ENCODE measurements around the gene GSS. TPM values are rescaled to one million over a fixed set of nuclear protein-coding genes. Genes with fewer than 3 reads are reported as not detected.

Gene GSS
- total RNA-seq, 2 experiments from 2014 or later, result 84.3 to 86.0 TPM

- intact Hi-C loops (cut with micrococcal nuclease), result no loop called here
- Mint-ChIP-seq H3K27ac (peak overlapping the region; percentile 37), H3K9me3 (no peaks in the 10 kb centered on the region), H3K27me3 (ENCODE audit: low read depth) (no peaks in the 10 kb centered on the region), H3K4me1 (ENCODE audit: low read depth) (peaks cover 6% of the 10 kb centered on the region), H3K36me3 (ENCODE audit: low read depth) (no peaks in the 10 kb centered on the region), H3K4me3 (no peak overlapping the region)
- CTCF ChIA-PET, result interaction anchor here (3.8 kb wide), 1 partner anchor 90 kb away, joined by 29 read pairs; the partner anchor contains the start of gene GGT7
- no peak for DNase-seq
Observed at GRCh38 chr20:34964486-34964885, 8.9 kb upstream of the GSS start.

DNA sequence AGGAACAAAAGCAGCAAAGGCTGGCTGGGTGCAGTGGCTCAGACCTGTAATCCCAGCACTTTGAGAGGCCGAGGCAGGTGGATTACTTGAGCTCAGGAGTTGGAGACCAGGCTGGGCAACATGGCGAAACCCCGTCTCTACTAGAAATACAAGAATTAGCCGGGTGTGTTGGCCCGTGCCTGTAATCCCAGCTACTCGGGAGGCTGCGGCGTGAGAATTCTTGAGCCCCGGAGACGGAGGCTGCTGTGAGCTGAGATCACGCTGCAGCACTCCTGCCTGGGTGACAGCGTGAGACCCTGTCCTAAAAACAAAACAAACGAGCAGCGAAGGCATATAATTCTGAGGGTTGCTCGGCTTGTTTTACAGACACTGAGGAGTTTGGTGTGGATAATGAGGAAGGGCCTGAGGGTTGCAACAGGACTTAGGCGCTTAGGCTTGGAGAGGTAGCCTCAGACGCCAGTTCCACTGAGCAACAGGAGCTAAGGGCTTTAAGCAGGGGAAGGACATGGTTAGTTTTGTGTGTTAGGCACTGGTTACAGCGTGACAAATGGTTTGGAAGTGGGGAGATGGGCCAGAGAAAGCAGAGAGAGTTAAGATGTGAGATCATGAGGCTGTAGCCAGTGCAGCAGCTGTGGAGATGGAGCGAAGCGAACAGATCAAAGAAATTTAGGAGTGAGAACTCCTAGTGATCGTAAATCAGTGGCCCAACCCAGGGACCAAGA is 1.3 kb upstream of the GSS start:
- H3K4me3 Mint-ChIP-seq, result no peak overlapping the region
- no peak overlapping the region for H3K27ac Mint-ChIP-seq
- H3K27me3 Mint-ChIP-seq (ENCODE audit: low read depth), result no peaks in the 10 kb centered on the region
- peaks cover 5% of the 10 kb centered on the region for H3K36me3 Mint-ChIP-seq (ENCODE audit: low read depth)
- H3K9me3 Mint-ChIP-seq, result no peaks in the 10 kb centered on the region
- intact Hi-C loops (cut with micrococcal nuclease), result loop anchor here (5.0 kb wide), 2 partner anchors 190 to 320 kb away; partner anchors contain the start of genes EDEM2 and MMP24OS
- peaks cover 36% of the 10 kb centered on the region for H3K4me1 Mint-ChIP-seq (ENCODE audit: low read depth)
- CTCF ChIA-PET, result interaction anchor here (0.6 to 6.5 kb wide), 7 partner anchors 12 to 190 kb away, joined by 3 to 122 read pairs (median 3); partner anchors contain the start of genes ACSS2, EDEM2 and GGT7
- no peak for DNase-seq

DNA sequence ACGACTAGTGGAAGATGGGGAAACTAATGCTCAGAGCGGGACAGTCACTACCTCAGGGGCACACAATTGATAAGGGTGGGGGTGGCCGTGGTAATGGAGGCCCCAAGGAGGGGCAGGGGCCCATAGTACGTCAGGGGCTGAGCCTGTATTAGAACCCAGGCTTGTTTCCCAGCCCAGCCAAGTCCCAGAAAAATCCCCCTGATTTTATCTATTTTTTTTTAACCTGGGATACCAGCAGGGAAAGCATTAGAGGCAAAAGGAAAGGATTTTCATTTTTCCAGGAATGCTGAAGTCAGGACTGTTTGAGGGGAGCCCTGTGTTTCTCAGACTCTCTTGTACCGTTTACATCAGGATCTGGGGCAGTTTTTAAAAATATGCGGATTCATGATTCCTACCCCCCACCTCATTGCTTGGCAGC is 444 bp upstream of the GSS start:
- Mint-ChIP-seq H3K4me1 (ENCODE audit: low read depth) (peaks cover 36% of the 10 kb centered on the region), H3K36me3 (ENCODE audit: low read depth) (peaks cover 5% of the 10 kb centered on the region), H3K9me3 (no peaks in the 10 kb centered on the region), H3K27me3 (ENCODE audit: low read depth) (no peaks in the 10 kb centered on the region), H3K27ac (peak overlapping the region; percentile 92), H3K4me3 (peak overlapping the region; percentile 98)
- DNase-seq, result no peak
- intact Hi-C loops (cut with micrococcal nuclease), result loop anchor here (5.0 kb wide), 2 partner anchors 191 to 321 kb away; partner anchors contain the start of genes EDEM2 and MMP24OS
- CTCF ChIA-PET, result interaction anchor here (0.6 to 6.5 kb wide), 12 partner anchors 11 to 139 kb away, joined by 3 to 122 read pairs (median 4); partner anchors contain the start of genes ACSS2 and GGT7

DNA sequence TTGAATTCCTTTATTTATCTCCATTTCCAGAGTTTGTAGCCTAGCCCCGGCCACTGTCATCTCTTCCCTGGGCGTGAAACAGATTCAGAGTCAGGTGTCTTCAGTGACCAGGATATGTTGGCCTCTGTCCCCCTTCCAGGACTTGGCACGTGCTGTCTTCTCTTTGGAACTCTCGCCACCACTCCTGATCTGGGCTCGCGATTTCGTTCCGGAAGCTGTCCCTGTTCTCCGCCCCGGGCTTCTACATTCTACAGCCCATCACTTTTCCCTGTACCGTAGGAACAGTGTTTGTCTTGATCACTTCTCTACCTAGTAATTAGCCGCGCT is 739 bp downstream of the GSS start:
- H3K27ac Mint-ChIP-seq, result peak overlapping the region; percentile 92
- peaks cover 8% of the 10 kb centered on the region for H3K36me3 Mint-ChIP-seq (ENCODE audit: low read depth)
- no peak for DNase-seq
- no peaks in the 10 kb centered on the region for H3K9me3 Mint-ChIP-seq
- H3K27me3 Mint-ChIP-seq (ENCODE audit: low read depth), result no peaks in the 10 kb centered on the region
- peaks cover 30% of the 10 kb centered on the region for H3K4me1 Mint-ChIP-seq (ENCODE audit: low read depth)
- H3K4me3 Mint-ChIP-seq, result peak overlapping the region; percentile 98
- intact Hi-C loops (cut with micrococcal nuclease), result loop anchor here (1.0 to 5.0 kb wide), 9 partner anchors 36 to 592 kb away; partner anchors contain the start of genes EDEM2, ITCH, MMP24OS and NCOA6
- CTCF ChIA-PET, result interaction anchor here (1.5 to 6.5 kb wide), 5 partner anchors 10 to 122 kb away, joined by 4 to 122 read pairs (median 11); partner anchors contain the start of genes ACSS2 and GGT7

DNA sequence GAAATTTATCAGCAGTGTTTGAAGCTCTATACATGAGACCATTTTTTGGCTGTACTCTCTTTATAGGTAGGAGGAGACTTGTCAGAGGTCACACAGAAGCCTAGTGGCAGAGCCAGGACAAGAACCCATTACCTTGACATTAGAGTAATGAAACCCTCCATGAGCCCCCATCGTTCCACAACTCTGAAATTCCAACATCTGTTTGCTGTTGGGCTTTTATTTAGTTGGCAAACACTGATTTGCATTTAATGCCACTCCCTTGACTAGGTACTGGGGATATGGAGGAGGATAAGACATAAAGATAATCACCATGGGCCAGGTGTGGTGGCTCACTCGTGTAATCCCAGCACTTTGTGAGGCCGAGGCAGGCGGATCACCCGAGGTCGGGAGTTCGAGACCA is 1.6 kb downstream of the GSS start:
- intact Hi-C loops (cut with micrococcal nuclease), result loop anchor here (2.0 kb wide), 1 partner anchor 35 kb away; no protein-coding TSS in a partner anchor
- H3K36me3 Mint-ChIP-seq (ENCODE audit: low read depth), result peaks cover 11% of the 10 kb centered on the region
- no peaks in the 10 kb centered on the region for H3K9me3 Mint-ChIP-seq
- no peak for DNase-seq
- no peak overlapping the region for H3K4me3 Mint-ChIP-seq
- peaks cover 30% of the 10 kb centered on the region for H3K4me1 Mint-ChIP-seq (ENCODE audit: low read depth)
- H3K27ac Mint-ChIP-seq, result no peak overlapping the region
- CTCF ChIA-PET, result interaction anchor here (0.7 to 6.5 kb wide), 3 partner anchors 21 to 79 kb away, joined by 3 to 122 read pairs (median 3); partner anchors contain the start of genes ACSS2 and GGT7
- no peaks in the 10 kb centered on the region for H3K27me3 Mint-ChIP-seq (ENCODE audit: low read depth)

DNA sequence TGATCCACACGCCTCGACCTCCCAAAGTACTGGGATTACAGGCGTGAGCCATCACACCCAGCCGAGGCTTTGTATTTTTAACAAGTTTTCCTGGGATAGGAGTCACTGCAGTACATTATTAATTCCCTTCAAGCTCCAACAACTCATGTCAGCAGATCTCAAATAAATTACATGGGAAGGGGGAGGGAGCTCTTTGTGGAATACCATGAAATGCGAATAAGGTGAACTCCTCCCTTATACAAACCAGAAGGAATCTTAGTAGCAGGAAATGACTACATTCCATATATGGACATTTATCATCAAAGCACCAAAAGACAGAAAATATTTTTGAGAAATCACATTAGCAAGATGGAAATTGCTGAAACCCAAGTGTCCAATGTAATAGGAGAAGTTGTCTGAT is 2.9 kb downstream of the GSS start:
- H3K9me3 Mint-ChIP-seq, result no peaks in the 10 kb centered on the region
- CTCF ChIA-PET, result interaction anchor here (1.6 to 3.1 kb wide), 2 partner anchors 78 to 80 kb away, joined by 8 to 17 read pairs; partner anchors contain the start of gene GGT7
- H3K4me3 Mint-ChIP-seq, result no peak overlapping the region
- no peak for DNase-seq
- peaks cover 13% of the 10 kb centered on the region for H3K36me3 Mint-ChIP-seq (ENCODE audit: low read depth)
- no peak overlapping the region for H3K27ac Mint-ChIP-seq
- intact Hi-C loops (cut with micrococcal nuclease), result no loop called here
- no peaks in the 10 kb centered on the region for H3K27me3 Mint-ChIP-seq (ENCODE audit: low read depth)
- H3K4me1 Mint-ChIP-seq (ENCODE audit: low read depth), result peaks cover 30% of the 10 kb centered on the region

- intact Hi-C loops (cut with micrococcal nuclease), result no loop called here
- no peak overlapping the region for H3K27ac Mint-ChIP-seq
- no peak for DNase-seq
- H3K9me3 Mint-ChIP-seq, result no peaks in the 10 kb centered on the region
- no peaks in the 10 kb centered on the region for H3K27me3 Mint-ChIP-seq (ENCODE audit: low read depth)
- H3K4me3 Mint-ChIP-seq, result no peak overlapping the region
- CTCF ChIA-PET, result interaction anchor here (0.6 to 3.1 kb wide), 4 partner anchors 20 to 288 kb away, joined by 3 to 17 read pairs (median 6); partner anchors contain the start of gene GGT7
- H3K4me1 Mint-ChIP-seq (ENCODE audit: low read depth), result peaks cover 30% of the 10 kb centered on the region
- peaks cover 14% of the 10 kb centered on the region for H3K36me3 Mint-ChIP-seq (ENCODE audit: low read depth)
Observed at GRCh38 chr20:34951652-34952051, 4.0 kb downstream of the GSS start.

DNA sequence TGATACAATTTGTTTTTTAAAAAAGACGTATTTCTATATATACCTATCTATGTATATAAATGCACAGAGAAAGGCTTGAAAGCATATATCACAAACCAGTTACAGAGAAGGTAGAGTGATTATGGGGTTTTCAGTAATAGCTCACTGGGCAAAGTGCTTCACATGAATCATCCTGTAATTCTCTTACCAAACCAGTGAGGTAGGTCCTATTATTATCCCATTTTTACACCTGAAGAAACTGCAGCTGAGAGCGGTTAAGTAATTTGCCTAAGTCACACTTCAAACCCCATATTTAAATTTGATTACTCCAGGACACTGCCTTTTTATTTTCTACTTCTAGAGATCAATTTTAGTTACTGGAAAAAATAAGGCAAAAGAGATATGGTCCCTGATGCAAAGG is 4.4 kb downstream of the GSS start:
- CTCF ChIA-PET, result interaction anchor here (0.6 to 3.1 kb wide), 2 partner anchors 20 to 77 kb away, joined by 3 to 17 read pairs; no protein-coding TSS in a partner anchor

GRCh38 chr20:34949120-34949519 is 6.5 kb downstream of the GSS start:
- no peaks in the 10 kb centered on the region for H3K9me3 Mint-ChIP-seq
- H3K4me1 Mint-ChIP-seq (ENCODE audit: low read depth), result peaks cover 15% of the 10 kb centered on the region
- H3K4me3 Mint-ChIP-seq, result no peak overlapping the region
- no peak overlapping the region for H3K27ac Mint-ChIP-seq
- no peaks in the 10 kb centered on the region for H3K27me3 Mint-ChIP-seq (ENCODE audit: low read depth)
- H3K36me3 Mint-ChIP-seq (ENCODE audit: low read depth), result peaks cover 18% of the 10 kb centered on the region
- no peak for DNase-seq
- CTCF ChIA-PET, result interaction anchor here (0.6 to 1.2 kb wide), 5 partner anchors 21 to 770 kb away, joined by 3 to 6 read pairs (median 4); no protein-coding TSS in a partner anchor
- intact Hi-C loops (cut with micrococcal nuclease), result no loop called here

More for the DNA sequence above, 4.4 kb downstream of the GSS start:
- no peaks in the 10 kb centered on the region for H3K9me3 Mint-ChIP-seq
- no peak overlapping the region for H3K4me3 Mint-ChIP-seq
- H3K27me3 Mint-ChIP-seq (ENCODE audit: low read depth), result no peaks in the 10 kb centered on the region
- H3K27ac Mint-ChIP-seq, result no peak overlapping the region
- peaks cover 28% of the 10 kb centered on the region for H3K4me1 Mint-ChIP-seq (ENCODE audit: low read depth)
- DNase-seq, result no peak
- H3K36me3 Mint-ChIP-seq (ENCODE audit: low read depth), result peaks cover 16% of the 10 kb centered on the region
- intact Hi-C loops (cut with micrococcal nuclease), result no loop called here

GRCh38 chr20:34948030-34948429 is 7.6 kb downstream of the GSS start:
- no peaks in the 10 kb centered on the region for H3K27me3 Mint-ChIP-seq (ENCODE audit: low read depth)

DNA sequence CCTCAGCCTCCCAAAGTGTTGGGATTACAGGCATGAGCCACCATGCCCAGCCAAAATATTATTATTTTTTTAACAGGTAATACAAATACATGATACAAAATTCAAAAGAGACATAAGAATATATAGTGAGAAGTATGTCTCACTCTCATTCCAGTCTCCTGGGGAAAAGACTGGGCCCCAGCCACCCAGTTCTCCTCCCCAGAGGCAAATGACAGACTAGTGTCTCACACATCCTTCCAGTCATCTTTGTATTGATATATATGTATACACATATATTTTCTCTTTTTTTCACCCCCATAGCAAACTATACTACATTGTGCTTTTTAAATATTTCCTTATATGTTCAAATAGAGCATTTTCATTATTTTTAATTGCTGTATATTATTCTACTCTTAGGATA is 8.3 kb downstream of the GSS start:
- no peak overlapping the region for H3K4me3 Mint-ChIP-seq
- H3K36me3 Mint-ChIP-seq (ENCODE audit: low read depth), result peaks cover 25% of the 10 kb centered on the region
- no peaks in the 10 kb centered on the region for H3K27me3 Mint-ChIP-seq (ENCODE audit: low read depth)
- H3K27ac Mint-ChIP-seq, result no peak overlapping the region
- H3K4me1 Mint-ChIP-seq (ENCODE audit: low read depth), result peaks cover 2% of the 10 kb centered on the region
- intact Hi-C loops (cut with micrococcal nuclease), result no loop called here
- H3K9me3 Mint-ChIP-seq, result no peaks in the 10 kb centered on the region
- DNase-seq, result no peak
- CTCF ChIA-PET, result interaction anchor here (0.6 kb wide), 1 partner anchor 701 kb away, joined by 3 read pairs; no protein-coding TSS in a partner anchor

More at GRCh38 chr20:34948030-34948429, 7.6 kb downstream of the GSS start:
- Mint-ChIP-seq H3K4me3 (no peak overlapping the region), H3K36me3 (ENCODE audit: low read depth) (peaks cover 20% of the 10 kb centered on the region), H3K27ac (no peak overlapping the region), H3K4me1 (ENCODE audit: low read depth) (peaks cover 8% of the 10 kb centered on the region), H3K9me3 (no peaks in the 10 kb centered on the region)
- DNase-seq, result no peak
- intact Hi-C loops (cut with micrococcal nuclease), result no loop called here
- CTCF ChIA-PET, result interaction anchor here (0.6 to 1.3 kb wide), 4 partner anchors 72 to 700 kb away, joined by 3 to 5 read pairs (median 3); partner anchors contain the start of gene ACSS2

DNA sequence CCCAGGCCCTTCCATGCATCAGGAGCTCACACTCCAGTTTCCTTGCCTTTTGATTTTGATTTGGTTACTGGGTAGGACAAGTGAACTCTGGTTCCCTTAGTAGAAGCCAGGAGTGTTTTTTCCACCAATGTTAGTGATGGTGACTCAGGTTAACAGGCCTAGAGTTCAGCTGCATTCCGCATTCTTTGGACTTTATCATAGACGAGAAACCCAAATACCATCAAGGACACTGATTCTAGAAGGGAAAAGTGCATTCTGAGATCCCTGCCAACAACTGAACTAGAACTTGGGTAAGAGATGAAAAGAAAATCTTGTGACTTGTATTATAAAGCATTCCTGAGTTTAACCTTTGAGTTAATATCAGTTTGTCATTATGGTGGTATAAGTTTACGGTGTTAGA is 8.9 kb downstream of the GSS start:
- H3K27ac Mint-ChIP-seq, result no peak overlapping the region
- no peaks in the 10 kb centered on the region for H3K27me3 Mint-ChIP-seq (ENCODE audit: low read depth)
- CTCF ChIA-PET, result interaction anchor here (4.1 kb wide), 1 partner anchor 9 kb away, joined by 12 read pairs; the partner anchor contains the start of genes GSS and MYH7B
- peaks cover 30% of the 10 kb centered on the region for H3K36me3 Mint-ChIP-seq (ENCODE audit: low read depth)
- peaks cover 2% of the 10 kb centered on the region for H3K4me1 Mint-ChIP-seq (ENCODE audit: low read depth)
- DNase-seq, result no peak
- no peaks in the 10 kb centered on the region for H3K9me3 Mint-ChIP-seq
- intact Hi-C loops (cut with micrococcal nuclease), result no loop called here
- H3K4me3 Mint-ChIP-seq, result no peak overlapping the region
